Activated CD4-positive, alpha-beta T cell treated with anti-CD3 and anti-CD28 coated beads for 24 hours (primary cell): ENCODE data around the gene SART3.
"Not testable (repeated sequence)": the region's sequence is repeated elsewhere in the genome, so short reads cannot be mapped to it uniquely, and the experiment has no call there.

ENCODE experiments used
- DNase-seq, 2 donors: peaks; one replicate each; pipeline ENCODE4 v3.0.0-alpha.2; 2020; ENCODE audit warnings: low read depth in 2 of 2

SART3 gene

GRCh38 chr12:108580531-108580930 is 19.6 kb upstream of the SART3 start:
- DNase-seq: no peak

- no peak for DNase-seq
These were observed 17.8 kb upstream of the SART3 start for GRCh38 chr12:108578813-108579212.

- no peak for DNase-seq
These were observed 17.3 kb upstream of the SART3 start for GRCh38 chr12:108578264-108578663.

DNA sequence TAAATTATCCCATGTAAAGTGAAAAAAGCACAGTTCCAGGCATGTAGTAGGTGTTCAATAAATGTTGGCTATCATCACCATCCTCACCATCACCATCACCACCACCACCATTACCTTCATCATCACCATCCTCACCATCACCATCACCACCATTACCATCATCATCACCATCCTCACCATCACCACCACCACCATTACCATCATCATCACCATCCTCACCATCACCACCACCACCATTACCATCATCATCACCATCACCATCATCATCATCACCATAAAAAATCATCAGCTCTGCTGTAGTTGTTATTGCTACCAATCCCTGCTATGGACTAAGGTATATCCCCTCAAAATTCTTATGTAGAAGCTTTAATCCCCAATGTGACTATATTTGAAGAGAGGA is 16.5 kb upstream of the SART3 start:
- no peak for DNase-seq

DNA sequence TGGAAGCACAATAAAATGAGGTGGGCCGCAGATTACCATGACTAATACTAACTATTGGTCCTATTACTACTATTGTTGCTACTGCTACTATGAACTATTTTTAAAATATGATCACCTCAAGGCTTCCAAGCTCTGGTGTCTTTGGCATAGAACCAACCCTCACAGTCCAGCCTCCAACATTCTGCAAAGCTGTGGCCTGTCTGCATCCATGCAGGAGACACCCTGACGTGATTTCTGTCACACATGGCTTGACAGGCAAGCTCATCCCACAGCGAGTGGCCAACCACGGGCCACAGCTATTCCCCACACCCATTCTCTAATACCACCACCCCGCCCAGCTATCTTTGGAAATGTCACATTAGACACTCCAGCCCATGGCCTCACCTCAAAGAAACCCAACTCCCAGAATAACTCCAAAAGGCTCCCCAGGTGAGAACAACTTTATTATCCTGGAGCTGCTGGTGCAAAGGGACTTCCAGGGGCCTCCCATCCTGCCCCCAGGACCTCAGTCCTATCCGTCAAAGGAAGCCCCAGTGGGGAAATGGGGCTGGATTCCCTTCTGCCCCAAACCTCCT is 15.8 kb upstream of the SART3 start:
- DNase-seq: no peak

GRCh38 chr12:108575199-108575912 is 14.4 kb upstream of the SART3 start:
- DNase-seq: no peak

DNA sequence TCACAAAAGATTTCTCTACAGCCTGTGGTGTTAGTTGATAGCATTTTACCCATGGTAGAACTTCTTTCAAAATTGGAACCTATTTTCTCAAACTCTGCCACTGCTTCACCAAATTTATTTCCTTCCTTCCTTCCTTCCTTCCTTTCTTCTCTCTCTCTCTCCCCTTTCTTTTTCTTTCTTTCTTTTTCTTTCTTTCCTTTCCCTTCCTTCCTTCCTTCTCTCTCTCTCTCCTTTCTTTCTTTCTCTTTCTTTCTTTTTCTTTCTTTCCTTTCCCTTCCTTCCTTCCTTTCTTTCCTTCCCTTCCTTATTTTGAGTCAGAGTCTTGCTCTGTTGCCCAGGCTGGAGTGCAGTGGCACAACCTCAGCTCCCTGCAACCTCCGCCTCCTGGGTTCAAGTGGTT is 13.3 kb upstream of the SART3 start:
- not testable (repeated sequence) for DNase-seq

GRCh38 chr12:108573317-108573716 is 12.3 kb upstream of the SART3 start:
- DNase-seq: no peak

- no peak for DNase-seq
These were observed 11.3 kb upstream of the SART3 start for GRCh38 chr12:108572166-108572790.

- DNase-seq: no peak
These were observed 10.7 kb upstream of the SART3 start for GRCh38 chr12:108571609-108572165.

GRCh38 chr12:108570743-108571608 is 10.0 kb upstream of the SART3 start:
- DNase-seq: no peak

DNA sequence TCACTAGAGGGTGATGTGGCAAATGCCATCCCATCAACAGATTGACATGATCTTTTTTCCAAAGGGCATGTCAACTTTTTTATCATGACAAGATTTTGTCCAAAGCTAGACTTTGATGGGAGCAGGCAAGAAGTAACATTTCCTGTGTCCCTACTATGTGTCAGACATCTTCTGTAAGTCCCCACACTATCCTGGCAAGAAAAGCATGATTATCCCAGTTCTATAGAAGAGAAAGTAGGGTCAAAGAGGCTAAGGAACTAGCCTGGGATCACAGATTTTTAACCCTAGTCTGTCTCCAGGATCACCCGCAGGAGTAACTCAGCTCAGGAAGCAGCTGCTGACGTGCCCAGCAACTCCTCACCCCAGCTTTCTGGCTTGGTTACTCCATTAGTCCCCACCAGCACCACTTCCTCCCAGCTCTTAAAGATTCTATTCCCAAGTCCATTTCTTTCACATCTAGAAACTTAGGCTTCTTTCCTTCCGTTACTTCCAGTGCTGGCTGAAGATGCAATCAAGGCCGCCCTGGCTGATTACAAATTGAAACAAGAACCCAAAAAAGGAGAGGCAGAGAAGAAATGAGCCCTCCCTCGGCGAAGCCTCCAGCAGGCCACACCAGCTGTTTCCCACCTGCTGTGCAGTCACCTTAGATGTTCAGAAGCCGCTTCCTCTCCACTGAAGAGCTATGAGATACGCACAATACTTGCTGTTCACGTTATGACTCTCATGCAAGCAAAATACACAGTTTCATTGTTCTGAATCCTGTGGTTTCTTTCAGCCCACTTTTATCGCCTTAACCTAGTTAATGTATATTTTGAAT is 7.6 kb upstream of the SART3 start:
- DNase-seq: peak in 1 of 2 donors; percentile 45

- DNase-seq: no peak
These were observed 6.7 kb upstream of the SART3 start for GRCh38 chr12:108567406-108568337.

- DNase-seq: no peak
These were observed 5.5 kb upstream of the SART3 start for GRCh38 chr12:108566452-108566851.

- no peak for DNase-seq
These were observed 5.0 kb upstream of the SART3 start for GRCh38 chr12:108565976-108566375.

GRCh38 chr12:108565146-108565545 is 4.2 kb upstream of the SART3 start:
- DNase-seq: no peak

DNA sequence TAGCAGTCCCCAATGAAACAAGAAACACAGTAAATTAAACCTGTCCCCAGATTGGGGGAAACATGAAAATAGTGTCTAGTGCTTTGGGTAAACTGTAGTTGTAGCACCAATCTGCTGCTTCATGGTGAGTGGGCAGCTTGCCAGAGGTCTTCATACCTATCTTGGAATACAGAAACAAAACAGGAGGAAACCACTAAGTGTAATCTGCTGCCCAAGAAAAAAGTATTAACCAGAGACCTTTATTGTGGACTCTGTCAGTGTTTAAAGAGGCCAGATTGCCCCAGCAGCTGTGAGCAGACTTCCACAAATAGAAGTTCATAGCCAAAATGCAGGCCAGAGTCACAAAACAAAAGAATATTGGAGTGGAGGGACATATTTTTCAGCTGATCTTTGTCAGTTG is 3.8 kb upstream of the SART3 start:
- no peak for DNase-seq

- DNase-seq: no peak
These were observed 2.8 kb upstream of the SART3 start for GRCh38 chr12:108563804-108564151.

DNA sequence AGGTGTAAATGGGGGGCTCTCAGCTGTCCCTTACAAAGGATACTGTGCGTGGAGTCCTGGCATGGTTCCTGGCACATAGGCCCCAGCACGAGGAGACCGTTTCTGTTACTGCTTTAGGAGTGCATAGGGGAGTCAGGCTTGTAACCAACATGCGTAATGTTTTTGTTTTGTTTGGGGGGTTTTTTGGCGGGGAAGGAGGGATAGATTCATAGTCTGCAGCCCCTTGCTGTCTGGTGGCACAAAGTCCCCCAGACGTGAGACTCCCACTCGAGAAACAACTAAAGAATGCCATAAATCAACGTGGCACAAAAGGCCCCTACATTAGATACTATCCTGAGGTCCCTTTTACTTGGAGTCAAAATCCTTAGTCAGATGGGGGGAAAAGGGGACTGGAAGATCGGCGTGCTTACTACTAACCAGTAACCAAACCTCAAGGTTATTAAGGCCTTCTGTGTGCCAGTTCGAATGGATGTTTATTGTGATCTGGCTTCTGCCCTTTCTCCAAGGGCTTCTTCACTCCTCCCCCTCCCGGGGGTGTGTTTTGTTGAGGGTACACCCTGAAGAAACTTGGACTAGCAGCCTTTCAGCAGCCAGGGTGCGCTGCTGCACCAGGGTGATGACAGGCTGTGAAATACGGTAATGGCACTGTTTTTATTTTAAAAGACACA is 2.3 kb upstream of the SART3 start:
- DNase-seq: peak; percentile 77 to 78
